GM19193 (cell line): ENCODE data around the gene PRKCH.

Experiments
- POLR2A ChIP-seq: IDR thresholded peaks from 4 replicates; pipeline ENCODE4 v1.6.1; 2011; ENCODE audit not compliant: insufficient read depth, insufficient read length; ENCODE audit errors: extremely low read depth

PRKCH gene

DNA sequence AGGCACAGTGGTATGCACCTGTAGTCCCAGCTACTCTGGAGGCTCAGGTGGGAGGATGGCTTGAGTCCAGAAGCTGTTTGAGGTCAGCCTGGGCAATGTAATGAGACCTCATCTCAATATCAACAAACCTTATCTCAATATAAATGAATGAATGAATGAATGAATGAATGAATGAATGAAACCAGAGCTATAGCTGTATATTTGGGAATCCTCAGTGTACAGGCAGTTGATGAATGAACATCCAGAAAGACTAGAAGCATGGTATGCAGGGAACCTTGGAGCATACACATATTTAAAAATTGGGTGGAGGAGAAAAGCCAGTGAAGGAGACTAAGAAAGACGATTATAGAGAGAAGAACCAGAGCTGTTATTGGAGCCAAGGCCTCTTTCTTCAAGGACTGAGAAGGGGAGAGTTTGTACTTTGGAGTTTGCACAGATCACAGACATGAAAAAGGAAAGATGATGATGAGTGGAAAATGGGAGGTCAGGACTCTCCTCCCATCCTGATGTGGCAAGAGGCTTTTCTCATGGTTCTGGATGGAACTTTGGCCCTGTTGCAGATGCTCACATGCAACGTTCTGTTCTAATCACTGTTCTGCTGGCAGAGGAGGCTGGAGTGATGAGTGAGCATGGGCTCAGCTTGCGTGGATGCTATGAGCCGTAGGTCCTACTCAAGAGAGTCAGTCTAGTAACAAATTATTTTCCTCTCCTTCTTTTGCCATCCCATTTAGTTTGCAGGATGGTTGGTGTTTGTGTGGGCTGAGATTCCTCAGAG, 114.4 kb downstream of the PRKCH start:
- TF ChIP-seq POLR2A: no peak

DNA sequence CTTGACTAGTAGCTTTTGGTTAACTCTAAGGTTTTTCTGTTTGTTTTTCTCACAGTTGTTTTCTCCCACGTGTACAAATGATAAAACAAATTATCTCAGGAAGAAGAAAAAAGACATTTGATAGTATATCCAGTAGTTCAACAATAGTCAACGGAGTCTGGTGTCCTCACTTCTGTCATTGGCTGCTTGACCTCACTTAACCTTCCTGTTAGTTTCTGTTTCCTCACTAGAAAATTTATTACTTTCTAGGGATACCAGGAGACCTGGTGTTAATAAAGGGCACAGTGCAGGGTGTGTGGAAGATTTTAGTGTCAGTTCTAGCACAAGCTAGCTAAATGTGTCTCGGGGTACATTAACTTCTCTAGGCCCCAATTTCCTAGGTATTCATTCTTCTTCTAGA, 116.0 kb downstream of the PRKCH start:
- TF ChIP-seq POLR2A: no peak

DNA sequence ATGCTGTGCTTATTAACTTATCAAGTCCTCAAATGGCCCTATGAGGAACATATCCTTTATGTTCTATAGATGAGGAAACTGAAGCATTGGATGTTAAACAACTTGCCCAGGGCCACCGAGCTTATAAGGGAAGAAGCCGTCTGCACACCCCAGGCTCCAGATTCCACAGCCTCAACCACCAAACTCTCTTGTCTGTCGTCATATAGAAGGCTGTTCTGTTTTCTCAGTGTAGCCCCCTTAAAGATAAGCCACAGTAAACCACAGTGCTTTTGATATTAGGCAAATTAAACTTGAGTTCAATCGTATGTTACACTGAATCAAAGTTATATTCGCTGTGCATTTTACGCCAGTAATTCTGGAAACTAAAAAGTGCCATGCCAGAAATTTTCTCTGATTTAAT, 116.7 kb downstream of the PRKCH start:
- TF ChIP-seq POLR2A: no peak

DNA sequence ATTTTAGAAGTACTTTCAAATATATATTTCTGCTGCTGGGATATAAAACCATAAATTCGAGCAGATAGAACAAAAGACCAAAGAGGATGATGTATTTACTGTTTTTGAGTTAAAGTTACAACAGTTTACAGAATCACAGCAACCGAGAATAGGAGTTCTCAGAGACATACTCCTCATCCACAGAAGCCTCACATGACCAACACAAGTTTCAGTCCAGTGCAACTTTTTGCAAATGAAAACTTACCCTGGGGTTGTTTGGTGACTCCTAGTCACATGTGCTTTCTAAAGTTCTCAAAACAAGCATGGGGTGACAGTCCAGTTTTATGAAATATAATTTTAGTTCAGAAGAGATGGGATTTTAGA, 117.1 kb downstream of the PRKCH start:
- TF ChIP-seq POLR2A: no peak

DNA sequence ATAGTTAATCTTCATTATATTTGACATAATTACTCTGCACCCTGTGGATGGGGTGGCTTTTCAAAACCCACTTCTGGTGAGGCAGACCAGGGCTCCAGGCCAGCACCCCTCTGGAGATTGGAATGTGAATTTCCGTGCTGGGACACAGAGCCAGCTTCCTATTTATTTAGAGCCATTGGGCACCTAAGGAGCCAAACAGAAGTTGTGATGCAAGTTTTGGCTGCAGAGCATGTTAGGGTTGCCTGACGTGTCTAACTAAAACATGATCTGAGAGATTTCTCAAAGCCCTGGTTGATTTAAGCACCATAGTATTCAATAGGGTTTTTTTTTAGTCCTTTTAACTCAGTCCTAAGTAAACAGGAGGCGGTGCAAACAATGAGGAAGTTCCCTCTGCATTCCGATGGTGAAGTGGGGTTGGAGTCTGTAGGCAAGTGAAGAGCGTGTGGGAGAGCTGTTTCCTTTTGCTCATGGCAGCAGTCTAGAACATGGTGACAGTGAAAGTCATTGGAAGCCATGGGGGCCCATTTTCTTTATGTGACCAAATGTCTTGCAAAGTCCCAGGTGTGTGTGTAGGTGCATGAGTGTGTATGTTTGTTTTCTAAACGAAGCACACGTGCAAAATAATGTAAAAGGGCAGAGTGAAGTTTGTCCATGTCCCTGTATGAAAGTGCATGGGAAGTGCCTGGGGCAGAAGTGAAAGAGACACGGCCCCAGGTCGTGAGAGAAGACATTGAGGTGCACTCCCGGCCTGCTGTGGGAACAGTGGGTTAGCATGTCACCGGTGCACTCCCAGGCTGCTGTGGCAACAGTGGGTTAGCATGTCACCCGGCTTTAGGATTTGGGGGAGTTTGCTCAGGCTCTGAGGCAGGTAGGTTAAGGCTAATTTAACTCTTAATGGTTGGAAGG, 117.7 kb downstream of the PRKCH start:
- TF ChIP-seq POLR2A: no peak

DNA sequence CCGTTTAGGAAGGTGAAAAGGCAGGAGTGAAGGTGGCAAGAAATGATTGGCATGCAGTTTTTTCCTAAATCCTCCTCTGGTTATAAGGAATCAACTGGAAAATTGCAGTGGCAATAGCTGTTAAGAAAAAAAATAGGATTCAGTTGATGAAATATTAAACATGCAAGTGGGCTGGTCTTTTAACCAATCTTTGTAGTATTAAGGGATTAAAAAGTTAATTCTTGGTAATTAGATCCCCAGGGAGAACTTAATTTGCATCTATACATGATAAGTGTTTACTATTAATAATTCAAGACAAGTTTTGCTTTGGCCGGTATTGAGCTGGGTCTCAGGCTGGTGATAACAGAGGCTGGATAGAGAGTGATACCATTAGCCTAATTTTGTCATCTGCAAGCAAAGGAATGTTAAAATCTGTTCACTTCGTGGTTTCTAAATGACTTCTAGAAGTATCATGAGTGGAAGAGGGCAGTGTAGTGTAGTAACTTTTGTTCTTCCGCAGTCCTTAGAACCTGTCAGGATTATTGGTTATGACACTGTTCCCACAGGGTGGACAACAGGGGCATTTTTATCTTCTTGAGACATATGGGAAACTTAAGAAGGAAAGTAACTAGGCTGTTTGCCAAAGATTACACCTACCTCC, 118.5 kb downstream of the PRKCH start:
- no peak for TF ChIP-seq POLR2A

DNA sequence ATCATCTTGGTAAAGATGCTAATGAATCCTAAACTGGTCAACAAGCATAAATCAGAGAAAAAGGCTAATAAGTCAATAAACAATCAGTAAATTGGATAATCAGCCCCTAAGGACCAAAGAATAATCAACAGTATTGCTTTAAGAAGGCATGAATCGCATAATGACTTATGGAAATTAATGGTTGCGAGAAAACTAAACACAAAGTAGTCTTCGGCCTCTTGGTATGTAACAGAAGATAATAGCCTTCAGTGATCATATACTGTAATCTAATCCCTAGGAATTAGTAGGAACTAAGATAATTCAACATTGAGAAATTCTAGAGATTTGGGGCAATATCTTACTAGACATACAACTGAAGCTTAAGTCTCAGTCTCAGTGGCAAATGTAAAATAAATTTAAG, 122.1 kb downstream of the PRKCH start:
- TF ChIP-seq POLR2A: no peak

DNA sequence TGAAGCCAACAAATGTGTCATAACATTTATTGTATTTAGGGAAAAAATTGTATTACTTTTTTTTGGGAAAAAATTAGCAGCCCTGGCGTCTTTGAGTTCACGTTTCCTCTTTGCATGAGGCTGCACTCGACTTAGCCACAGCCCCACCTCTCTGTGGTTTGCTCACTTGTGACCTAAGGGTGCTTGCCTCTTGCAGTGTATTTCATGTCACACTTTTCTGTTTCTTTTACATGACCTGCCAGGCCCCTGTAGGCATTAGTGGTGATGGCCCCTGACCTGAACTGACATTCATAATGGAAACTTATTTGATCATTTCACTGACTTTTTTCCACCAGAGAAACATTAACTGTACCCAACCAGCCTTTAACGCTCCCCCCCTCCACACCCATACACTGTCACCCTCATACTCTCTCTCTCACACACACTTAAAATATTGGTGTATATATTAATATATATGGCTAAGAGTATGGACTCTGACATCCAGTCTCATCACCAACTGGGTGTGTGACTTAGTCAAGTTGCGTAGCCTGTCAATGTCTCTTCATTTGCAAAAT, 122.9 kb downstream of the PRKCH start:
- TF ChIP-seq POLR2A: no peak

DNA sequence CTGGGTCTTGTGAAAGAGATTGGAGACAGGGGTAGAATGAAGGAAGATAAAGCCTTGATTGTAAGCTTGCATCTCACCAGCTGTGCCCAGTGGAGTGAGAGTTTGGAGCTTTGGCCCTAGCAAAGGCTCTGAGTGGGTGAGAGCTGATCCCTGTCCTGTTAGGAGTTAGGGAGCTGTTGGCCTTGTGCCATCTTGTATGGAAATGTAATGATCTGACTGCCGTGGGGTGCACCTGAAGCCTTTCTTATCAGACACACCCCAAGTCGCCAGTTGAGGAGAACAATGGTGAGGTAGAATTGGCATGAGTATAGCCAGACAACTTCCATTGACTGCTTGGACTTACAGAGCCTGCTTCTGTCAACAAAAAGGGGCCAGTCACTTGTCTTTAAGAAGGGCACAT, 130.1 kb downstream of the PRKCH start:
- TF ChIP-seq POLR2A: no peak

DNA sequence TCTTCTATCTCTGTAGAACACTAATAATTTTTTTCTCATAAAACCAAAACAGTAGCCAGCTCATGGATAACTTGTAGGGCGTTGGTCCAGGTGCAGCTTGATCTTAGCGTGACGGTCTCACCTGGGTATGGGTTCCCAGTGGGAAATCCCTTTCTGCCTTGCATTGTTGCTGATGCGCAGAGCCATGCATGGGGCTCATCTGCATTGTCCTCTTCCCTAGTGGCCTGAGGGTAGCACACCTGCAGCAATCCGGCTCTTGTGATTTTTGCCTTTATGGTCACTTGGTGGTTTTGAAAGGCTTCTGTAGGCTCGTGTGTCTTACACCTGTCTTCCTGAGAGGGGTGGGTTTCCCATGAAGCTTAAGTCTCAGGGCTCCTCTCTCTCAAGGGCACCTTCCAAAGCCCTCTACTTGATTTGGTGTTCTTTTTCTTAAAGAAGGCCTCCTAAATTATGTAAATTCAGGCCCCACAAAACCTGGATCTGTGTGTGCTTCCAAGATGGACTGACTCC, 130.6 kb downstream of the PRKCH start:
- TF ChIP-seq POLR2A: no peak

DNA sequence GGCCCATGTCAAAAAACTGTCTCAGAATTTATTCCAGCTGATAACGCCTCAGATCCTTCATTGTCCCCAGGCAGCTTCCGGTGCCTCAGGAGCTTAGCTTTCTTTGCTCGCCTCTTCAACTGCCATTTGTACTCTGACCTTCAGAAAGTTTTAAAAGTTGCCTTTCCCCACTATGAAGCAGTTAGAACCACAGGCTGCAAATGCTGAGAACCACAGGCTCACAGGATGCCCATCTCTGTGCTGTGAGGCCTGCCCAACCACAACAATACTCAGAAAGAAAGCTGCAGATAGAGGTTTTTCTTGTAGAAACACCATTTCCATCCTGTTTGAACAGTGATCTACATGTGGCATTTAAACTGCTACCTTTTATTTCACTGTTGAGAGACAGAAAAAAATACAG, 131.1 kb downstream of the PRKCH start:
- no peak for TF ChIP-seq POLR2A

DNA sequence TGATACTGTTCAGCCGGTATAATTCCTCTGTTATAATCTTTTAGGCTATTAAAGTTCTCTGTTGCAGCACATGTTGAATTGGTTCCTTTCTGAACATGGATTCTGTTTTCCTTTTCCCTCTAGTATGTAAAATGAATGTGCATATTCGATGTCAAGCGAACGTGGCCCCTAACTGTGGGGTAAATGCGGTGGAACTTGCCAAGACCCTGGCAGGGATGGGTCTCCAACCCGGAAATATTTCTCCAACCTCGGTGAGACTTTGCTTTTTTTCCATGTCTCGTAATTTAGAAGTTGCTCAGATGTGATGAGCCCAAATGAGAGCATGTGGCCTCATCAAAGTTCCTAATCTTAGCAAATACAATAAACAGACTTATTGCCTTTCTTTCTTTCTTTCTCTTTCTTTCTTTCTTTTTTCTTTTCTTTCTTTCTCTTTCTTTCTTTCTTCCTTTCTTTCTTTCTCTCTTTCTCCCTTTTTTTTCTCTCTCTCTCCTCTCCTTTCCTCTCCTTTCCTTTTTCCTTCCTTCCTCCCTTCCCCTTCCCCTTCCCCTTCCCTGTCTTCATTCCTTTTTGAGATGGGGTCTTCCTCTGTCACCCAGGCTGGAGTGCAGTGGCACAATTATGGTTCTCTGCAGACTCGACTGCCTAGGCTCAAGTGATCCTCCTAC, 131.9 kb downstream of the PRKCH start:
- no peak for TF ChIP-seq POLR2A

DNA sequence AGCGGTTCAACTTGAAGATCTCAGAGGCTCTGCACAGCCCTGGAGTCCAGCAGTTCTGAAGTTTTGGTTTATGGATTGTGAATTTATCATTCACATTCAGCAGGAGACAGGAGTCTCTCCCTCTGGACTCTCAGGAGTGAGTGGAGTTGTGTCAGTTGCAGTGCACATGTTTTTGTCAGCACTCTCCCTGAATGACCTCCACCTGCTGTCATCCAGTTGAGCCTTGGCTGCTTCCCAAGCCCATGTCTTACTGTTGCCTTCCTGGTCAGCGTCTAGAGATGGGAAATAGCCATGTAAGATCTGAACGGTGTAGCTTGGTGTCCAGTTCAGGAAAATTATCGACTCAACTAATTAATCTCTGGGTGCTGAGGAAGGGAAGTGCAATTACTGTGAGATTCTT, 133.2 kb downstream of the PRKCH start:
- no peak for TF ChIP-seq POLR2A

DNA sequence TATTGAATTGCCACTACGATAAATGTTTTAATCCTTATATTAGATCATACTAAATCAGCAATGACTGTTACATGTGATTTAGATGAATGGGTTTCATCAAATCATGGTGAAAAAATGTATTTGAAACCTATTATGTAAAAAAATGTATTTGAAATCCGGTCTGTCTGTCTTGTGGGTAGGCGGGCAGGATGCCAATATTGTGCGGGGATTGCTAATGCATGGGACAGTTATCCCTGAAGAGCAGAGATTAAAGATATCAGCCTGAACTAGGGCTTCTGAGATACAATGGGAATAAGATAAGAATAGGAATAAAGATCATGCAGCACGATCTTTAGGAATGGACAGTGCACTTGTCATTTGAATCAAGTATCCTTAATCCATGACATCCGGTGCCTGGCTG, 134.0 kb downstream of the PRKCH start:
- TF ChIP-seq POLR2A: no peak
